ENCODE measurements around the gene CACNA2D3. TPM values are rescaled to one million over a fixed set of nuclear protein-coding genes. Genes with fewer than 3 reads are reported as not detected.

CACNA2D3 gene
- total RNA-seq, 4 donors from 2014 or later, result 0.83 to 5.0 (median 2.5) TPM

DNA sequence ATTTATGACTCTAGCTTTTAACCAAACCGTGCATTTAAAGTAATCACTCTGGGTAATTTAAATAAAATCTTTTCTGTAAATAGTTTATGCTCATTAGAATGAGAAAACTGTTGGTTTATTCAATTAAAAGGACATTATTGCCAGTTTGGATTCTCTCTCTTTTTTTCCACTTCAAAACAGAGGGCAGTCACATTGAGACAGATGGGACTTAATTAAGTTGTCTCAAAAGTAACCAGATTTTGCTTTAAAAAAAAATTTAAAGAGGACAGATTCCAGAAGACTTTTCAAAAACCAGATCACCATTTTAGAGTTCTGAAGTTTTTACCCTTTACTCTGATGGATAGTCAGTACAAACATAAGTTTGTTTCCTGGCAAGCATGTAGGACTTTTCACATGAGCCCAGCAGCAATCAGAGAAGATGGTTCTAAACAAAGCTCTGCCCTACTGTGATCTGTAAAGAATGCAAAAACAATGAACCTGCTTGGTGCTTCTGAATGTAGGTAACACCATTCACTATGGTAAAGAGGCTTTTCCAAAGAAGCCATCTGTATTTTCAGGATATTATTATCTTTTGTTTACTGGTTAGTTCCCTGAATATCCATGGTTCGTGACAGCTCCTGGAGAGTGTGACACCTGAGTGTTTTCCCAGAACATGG, 669.3 kb downstream of the CACNA2D3 start:
- Histone ChIP-seq H3K27me3 (no peaks in the 10 kb centered on the region), H3K4me1 (no peaks in the 10 kb centered on the region), H3K4me3 (no peak overlapping the region), H3K27ac (no peak overlapping the region), H3K36me3 (no peaks in the 10 kb centered on the region), H3K9me3 (no peaks in the 10 kb centered on the region)
- DNase-seq, result no peak
- no peak for TF ChIP-seq POLR2A (IDR thresholded peaks at IDR 0.05)
- TF ChIP-seq, protein P1, sequence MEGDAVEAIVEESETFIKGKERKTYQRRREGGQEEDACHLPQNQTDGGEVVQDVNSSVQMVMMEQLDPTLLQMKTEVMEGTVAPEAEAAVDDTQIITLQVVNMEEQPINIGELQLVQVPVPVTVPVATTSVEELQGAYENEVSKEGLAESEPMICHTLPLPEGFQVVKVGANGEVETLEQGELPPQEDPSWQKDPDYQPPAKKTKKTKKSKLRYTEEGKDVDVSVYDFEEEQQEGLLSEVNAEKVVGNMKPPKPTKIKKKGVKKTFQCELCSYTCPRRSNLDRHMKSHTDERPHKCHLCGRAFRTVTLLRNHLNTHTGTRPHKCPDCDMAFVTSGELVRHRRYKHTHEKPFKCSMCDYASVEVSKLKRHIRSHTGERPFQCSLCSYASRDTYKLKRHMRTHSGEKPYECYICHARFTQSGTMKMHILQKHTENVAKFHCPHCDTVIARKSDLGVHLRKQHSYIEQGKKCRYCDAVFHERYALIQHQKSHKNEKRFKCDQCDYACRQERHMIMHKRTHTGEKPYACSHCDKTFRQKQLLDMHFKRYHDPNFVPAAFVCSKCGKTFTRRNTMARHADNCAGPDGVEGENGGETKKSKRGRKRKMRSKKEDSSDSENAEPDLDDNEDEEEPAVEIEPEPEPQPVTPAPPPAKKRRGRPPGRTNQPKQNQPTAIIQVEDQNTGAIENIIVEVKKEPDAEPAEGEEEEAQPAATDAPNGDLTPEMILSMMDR (IDR thresholded peaks at IDR 0.05), result no peak
- intact Hi-C loops (cut with DNase I; ENCODE audit: low total_unique reads), result no loop called here

- Histone ChIP-seq H3K9me3 (no peaks in the 10 kb centered on the region), H3K36me3 (no peaks in the 10 kb centered on the region), H3K27me3 (no peaks in the 10 kb centered on the region), H3K4me3 (no peak overlapping the region), H3K27ac (no peak overlapping the region), H3K4me1 (no peaks in the 10 kb centered on the region)
- DNase-seq, result no peak
- intact Hi-C loops (cut with DNase I; ENCODE audit: low total_unique reads), result no loop called here
- no peak for TF ChIP-seq POLR2A (IDR thresholded peaks at IDR 0.05)
- TF ChIP-seq, protein P1 (IDR thresholded peaks at IDR 0.05), result no peak
Observed at GRCh38 chr3:54792584-54792983, 670.2 kb downstream of the CACNA2D3 start.

DNA sequence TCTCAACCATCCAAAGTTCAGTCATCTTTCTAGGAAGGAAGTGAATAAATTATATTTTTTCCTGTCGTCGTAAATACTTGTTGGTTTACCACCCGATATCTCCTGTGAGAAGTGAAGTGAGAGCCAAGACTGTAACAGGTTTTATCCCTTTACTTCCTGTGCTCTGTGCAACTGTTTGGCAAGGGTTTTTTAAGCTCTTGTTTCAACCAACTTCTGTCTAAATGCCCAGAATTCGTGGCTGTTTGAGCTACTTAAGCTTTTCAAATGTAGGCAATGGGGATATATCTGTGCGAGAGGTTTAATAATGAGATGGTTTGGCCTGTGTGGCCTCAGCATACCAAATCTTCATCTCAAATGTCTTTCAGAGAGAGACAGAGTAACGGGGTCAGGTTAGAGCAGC, 670.8 kb downstream of the CACNA2D3 start:
- Histone ChIP-seq H3K4me3 (no peak overlapping the region), H3K9me3 (no peaks in the 10 kb centered on the region), H3K36me3 (no peaks in the 10 kb centered on the region), H3K27me3 (no peaks in the 10 kb centered on the region), H3K27ac (no peak overlapping the region), H3K4me1 (no peaks in the 10 kb centered on the region)
- intact Hi-C loops (cut with DNase I; ENCODE audit: low total_unique reads), result no loop called here
- TF ChIP-seq, protein P1 (IDR thresholded peaks at IDR 0.05), result no peak
- TF ChIP-seq POLR2A (IDR thresholded peaks at IDR 0.05), result no peak
- no peak for DNase-seq

DNA sequence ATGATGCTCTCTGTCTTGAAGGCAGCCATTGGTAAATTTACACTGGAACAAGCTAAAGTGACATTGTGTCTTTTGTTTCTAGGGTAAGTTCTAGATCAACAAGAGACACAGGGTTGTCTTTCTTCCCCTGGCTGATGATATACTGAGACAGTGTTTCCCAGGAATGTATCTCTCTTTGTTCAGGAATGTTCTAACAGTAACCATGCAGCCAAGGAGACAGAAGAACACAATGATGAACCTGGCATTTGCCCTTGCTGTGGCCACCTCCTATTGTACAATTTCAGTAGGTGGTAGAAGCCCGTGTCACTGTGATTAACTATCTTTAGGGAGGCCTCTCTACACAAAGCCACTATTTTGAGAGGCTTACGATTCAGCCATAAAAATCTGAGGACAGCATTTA, 674.8 kb downstream of the CACNA2D3 start:
- DNase-seq, result no peak
- H3K27me3 ChIP-seq, result no peaks in the 10 kb centered on the region
- TF ChIP-seq, protein P1 (IDR thresholded peaks at IDR 0.05), result no peak
- H3K4me1 ChIP-seq, result no peaks in the 10 kb centered on the region
- no peak overlapping the region for H3K4me3 ChIP-seq
- no peak overlapping the region for H3K27ac ChIP-seq
- no peaks in the 10 kb centered on the region for H3K9me3 ChIP-seq
- intact Hi-C loops (cut with DNase I; ENCODE audit: low total_unique reads), result no loop called here
- no peaks in the 10 kb centered on the region for H3K36me3 ChIP-seq

DNA sequence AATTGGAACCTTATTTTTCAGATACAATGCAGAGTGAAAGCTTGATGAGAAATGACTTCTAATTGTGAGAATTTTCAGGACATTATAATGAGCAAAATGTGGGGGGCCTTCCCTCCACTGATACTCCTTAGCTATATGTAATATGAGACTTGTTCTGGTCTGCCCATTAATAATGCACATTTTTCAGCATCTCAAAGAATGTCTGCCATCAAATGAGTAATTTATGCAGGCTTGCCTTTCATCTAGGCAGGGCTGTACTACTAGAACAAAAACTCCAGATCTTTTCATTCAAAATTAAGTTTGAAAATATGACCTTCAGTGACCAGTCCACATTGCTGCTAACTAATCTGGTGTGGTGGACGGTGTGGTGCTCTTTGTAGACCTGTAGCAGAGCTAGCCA, 678.1 kb downstream of the CACNA2D3 start:
- Histone ChIP-seq H3K36me3 (no peaks in the 10 kb centered on the region), H3K27ac (no peak overlapping the region), H3K27me3 (no peaks in the 10 kb centered on the region), H3K9me3 (no peaks in the 10 kb centered on the region), H3K4me3 (no peak overlapping the region), H3K4me1 (no peaks in the 10 kb centered on the region)
- no peak for DNase-seq
- TF ChIP-seq, protein P1 (IDR thresholded peaks at IDR 0.05), result no peak
- no peak for TF ChIP-seq POLR2A (IDR thresholded peaks at IDR 0.05)
- intact Hi-C loops (cut with DNase I; ENCODE audit: low total_unique reads), result no loop called here

Measured in uterus (tissue), 4 donors.